MM.1S (cell line): ENCODE results near the gene GEMIN8.

Source experiments
- DNase-seq: peaks from one replicate; pipeline ENCODE4 v3.0.0-alpha.2; 2015
- H2AFZ ChIP-seq: fragments of 300-600 bp; sonication (generic); 2 replicates; pipeline ENCODE4 v1.6.0; 2016; ENCODE audit warnings: antibody characterized with exemption, low read length
- H3F3A ChIP-seq: fragments of 300-600 bp; sonication (generic); 2 replicates; pipeline ENCODE4 v1.6.1; 2016; ENCODE audit warnings: mild to moderate bottlenecking, antibody characterized with exemption, low read length, moderate library complexity, mixed read lengths; ENCODE audit not compliant: insufficient read depth
- H3K27ac ChIP-seq: fragments of 300-600 bp; sonication (generic); 2 replicates; pipeline ENCODE4 v1.5.1; 2016; ENCODE audit warnings: mild to moderate bottlenecking, low read length
- H3K27me3 ChIP-seq: fragments of 300-600 bp; sonication (generic); replicated peaks from 2 replicates; pipeline ENCODE4 v1.6.0; 2016; ENCODE audit warnings: low read length; ENCODE audit not compliant: insufficient read depth
- H3K36me3 ChIP-seq: fragments of 300-600 bp; sonication (generic); replicated peaks from 2 replicates; pipeline ENCODE4 v1.6.1; 2016; ENCODE audit warnings: mild to moderate bottlenecking, low read length, mixed read lengths; ENCODE audit not compliant: insufficient read depth
- H3K4me1 ChIP-seq: fragments of 300-600 bp; sonication (generic); 2 replicates; pipeline ENCODE4 v1.6.1; 2016; ENCODE audit warnings: low read length, mixed read lengths
- H3K4me2 ChIP-seq: fragments of 300-600 bp; sonication (generic); 2 replicates; pipeline ENCODE4 v1.6.0; 2016; ENCODE audit warnings: low read depth, low read length
- H3K4me3 ChIP-seq: fragments of 300-600 bp; sonication (generic); 2 replicates; pipeline ENCODE4 v1.5.1; 2016; ENCODE audit warnings: low read length, mixed read lengths
- H3K79me2 ChIP-seq: fragments of 300-600 bp; sonication (generic); 2 replicates; pipeline ENCODE4 v1.6.1; 2016; ENCODE audit warnings: mixed run types, low read length, mixed read lengths
- H3K9ac ChIP-seq: fragments of 300-600 bp; sonication (generic); 2 replicates; pipeline ENCODE4 v1.6.1; 2016; ENCODE audit warnings: low read length, mixed read lengths
- H3K9me2 ChIP-seq: fragments of 300-600 bp; sonication (generic); replicated peaks from 2 replicates; pipeline ENCODE4 v1.6.1; 2016; ENCODE audit warnings: mild to moderate bottlenecking, low read length, mixed read lengths; ENCODE audit not compliant: insufficient read depth
- H3K9me3 ChIP-seq: fragments of 300-600 bp; sonication (generic); replicated peaks from 2 replicates; pipeline ENCODE4 v1.6.1; 2016; ENCODE audit warnings: mild to moderate bottlenecking, low read length, mixed read lengths; ENCODE audit not compliant: insufficient read depth
- H4K20me1 ChIP-seq: fragments of 300-600 bp; sonication (generic); 2 replicates; pipeline ENCODE4 v1.6.1; 2016; ENCODE audit warnings: mild to moderate bottlenecking, low read length, moderate library complexity, mixed read lengths; ENCODE audit not compliant: insufficient read depth
- EZH2 ChIP-seq: fragments of 300-600 bp; sonication (generic); optimal IDR thresholded peaks from 2 replicates; pipeline ENCODE3; 2017; ENCODE audit warnings: low read depth, mild to moderate bottlenecking, antibody characterized with exemption, low read length, mixed read lengths
- EZH2phosphoT487 ChIP-seq: fragments of 300-600 bp; sonication (generic); IDR thresholded peaks from 2 replicates; pipeline ENCODE4 v1.6.1; 2018; ENCODE audit warnings: antibody characterized with exemption, low read length
- TF ChIP-seq, protein P1 (sequence below): fragments of 300-600 bp; sonication (generic); IDR thresholded peaks from 2 replicates; pipeline ENCODE4 v1.5.1; 2016; ENCODE audit warnings: antibody characterized with exemption, low read length, mixed read lengths

The GEMIN8 gene

DNA sequence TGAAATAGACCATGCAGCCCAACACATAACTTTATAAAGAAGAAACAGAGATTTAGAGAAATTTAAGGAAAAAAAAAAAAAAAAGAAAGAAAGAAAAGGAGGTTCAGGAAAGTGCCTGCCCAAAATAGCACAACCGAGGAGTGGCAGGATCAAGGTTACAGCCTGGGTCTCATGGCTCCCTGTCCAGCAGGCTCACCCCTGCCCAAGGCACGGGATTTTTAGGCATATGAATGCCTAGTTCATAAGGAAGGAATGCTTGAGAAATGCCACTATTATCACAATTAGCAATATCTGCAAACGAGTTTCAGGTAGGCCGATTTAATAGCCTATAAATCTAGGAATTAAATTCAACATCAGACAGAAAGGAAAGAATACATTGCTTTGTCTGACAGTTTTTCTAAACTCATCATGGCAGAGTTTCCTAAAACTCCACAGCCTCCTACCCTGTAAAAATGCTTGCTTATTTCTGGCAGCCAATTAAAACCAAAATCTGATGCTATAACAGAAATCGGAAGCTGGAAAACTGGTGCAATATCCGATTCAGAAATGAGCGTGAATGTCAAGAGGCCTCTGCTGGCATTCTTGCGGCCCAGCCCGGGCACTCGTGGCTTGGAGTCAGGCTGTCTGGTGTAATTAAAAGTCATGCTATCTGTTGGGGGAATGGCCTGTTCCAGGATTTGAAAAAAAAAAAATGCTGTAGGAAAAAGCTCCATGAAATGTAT is 63.5 kb downstream of the GEMIN8 start:
- Histone ChIP-seq H3K79me2 (no peaks in the 10 kb centered on the region), H3K9me2 (no peaks in the 10 kb centered on the region), H3K36me3 (no peaks in the 10 kb centered on the region), H3K9ac (no peak overlapping the region), H3K27ac (no peak overlapping the region), H3K4me2 (no peak overlapping the region), H3F3A (no peaks in the 10 kb centered on the region), H4K20me1 (no peaks in the 10 kb centered on the region), H3K4me3 (no peak overlapping the region), H2AFZ (no peak overlapping the region), H3K4me1 (no peaks in the 10 kb centered on the region), H3K9me3 (no peaks in the 10 kb centered on the region), H3K27me3 (no peaks in the 10 kb centered on the region)
- DNase-seq = no peak
- TF ChIP-seq, protein P1, sequence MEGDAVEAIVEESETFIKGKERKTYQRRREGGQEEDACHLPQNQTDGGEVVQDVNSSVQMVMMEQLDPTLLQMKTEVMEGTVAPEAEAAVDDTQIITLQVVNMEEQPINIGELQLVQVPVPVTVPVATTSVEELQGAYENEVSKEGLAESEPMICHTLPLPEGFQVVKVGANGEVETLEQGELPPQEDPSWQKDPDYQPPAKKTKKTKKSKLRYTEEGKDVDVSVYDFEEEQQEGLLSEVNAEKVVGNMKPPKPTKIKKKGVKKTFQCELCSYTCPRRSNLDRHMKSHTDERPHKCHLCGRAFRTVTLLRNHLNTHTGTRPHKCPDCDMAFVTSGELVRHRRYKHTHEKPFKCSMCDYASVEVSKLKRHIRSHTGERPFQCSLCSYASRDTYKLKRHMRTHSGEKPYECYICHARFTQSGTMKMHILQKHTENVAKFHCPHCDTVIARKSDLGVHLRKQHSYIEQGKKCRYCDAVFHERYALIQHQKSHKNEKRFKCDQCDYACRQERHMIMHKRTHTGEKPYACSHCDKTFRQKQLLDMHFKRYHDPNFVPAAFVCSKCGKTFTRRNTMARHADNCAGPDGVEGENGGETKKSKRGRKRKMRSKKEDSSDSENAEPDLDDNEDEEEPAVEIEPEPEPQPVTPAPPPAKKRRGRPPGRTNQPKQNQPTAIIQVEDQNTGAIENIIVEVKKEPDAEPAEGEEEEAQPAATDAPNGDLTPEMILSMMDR = no peak

DNA sequence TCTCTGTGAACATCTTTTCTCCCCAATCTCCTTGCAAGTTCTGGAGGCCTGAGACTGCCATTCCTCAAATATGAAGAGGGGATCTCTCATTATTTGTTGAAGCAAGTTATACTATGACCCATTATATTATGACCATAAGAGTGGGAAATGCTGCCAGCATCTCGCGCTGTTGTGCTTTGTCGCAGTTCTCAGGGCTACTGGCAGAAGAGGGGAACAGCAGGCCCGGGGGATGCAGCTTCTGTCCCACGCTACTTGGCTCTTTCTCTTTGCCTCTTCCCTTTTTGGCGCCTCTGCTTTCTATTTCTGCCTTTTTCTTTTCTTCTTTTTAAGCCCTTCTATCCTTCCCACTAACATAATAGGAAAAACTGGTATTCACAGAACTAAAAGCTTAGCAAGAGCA is 64.2 kb downstream of the GEMIN8 start:
- Histone ChIP-seq H3K27ac (no peak overlapping the region), H2AFZ (no peak overlapping the region), H3F3A (no peaks in the 10 kb centered on the region), H3K9me2 (no peaks in the 10 kb centered on the region), H3K27me3 (no peaks in the 10 kb centered on the region), H3K79me2 (no peaks in the 10 kb centered on the region), H3K4me2 (no peak overlapping the region), H3K9me3 (no peaks in the 10 kb centered on the region), H3K4me3 (no peak overlapping the region), H3K36me3 (no peaks in the 10 kb centered on the region), H3K9ac (no peak overlapping the region), H3K4me1 (no peaks in the 10 kb centered on the region), H4K20me1 (no peaks in the 10 kb centered on the region)
- DNase-seq = no peak
- no peak for TF ChIP-seq EZH2
- TF ChIP-seq, protein P1 = no peak
- no peak for TF ChIP-seq EZH2phosphoT487

DNA sequence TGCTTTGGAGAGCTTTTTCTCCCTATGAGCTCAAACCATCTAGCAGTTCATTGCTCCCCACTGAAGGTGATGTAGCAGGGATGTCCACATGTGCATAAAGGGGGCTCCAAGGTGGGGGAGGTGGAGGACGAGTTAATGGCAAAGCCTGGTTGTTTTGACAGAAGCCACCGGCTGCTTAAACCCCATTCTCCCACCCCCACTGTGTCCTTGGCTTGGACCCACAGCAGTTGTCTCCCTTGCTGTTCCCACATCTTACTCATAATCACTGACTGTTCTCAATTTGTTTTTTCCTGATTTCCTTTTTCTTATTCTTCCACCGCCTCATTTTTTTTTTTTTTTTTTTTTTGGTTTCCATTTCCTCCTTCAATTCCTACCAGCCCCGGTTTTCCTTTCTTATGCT is 72.7 kb downstream of the GEMIN8 start:
- TF ChIP-seq EZH2 (no peak), EZH2phosphoT487 (no peak)
- TF ChIP-seq, protein P1 = no peak
- Histone ChIP-seq H3K9me3 (no peaks in the 10 kb centered on the region), H3K4me3 (no peak overlapping the region), H3K27me3 (no peaks in the 10 kb centered on the region), H2AFZ (no peak overlapping the region), H3K27ac (no peak overlapping the region), H3K9ac (no peak overlapping the region), H3F3A (peaks cover 4% of the 10 kb centered on the region; the same call in 1 of the 2 replicates), H3K4me1 (peaks cover 6% of the 10 kb centered on the region; the same call in 1 of the 2 replicates), H3K9me2 (no peaks in the 10 kb centered on the region), H3K79me2 (no peaks in the 10 kb centered on the region), H4K20me1 (no peaks in the 10 kb centered on the region), H3K4me2 (no peak overlapping the region), H3K36me3 (no peaks in the 10 kb centered on the region)
- DNase-seq = no peak
